Uterus (tissue), 4 donors: ENCODE data around the gene HM13. TPM values are rescaled to one million over a fixed set of nuclear protein-coding genes. Genes with fewer than 3 reads are reported as not detected.

Experiments used
- DNase-seq, 2 donors: peaks; one replicate each; pipeline ENCODE4 v3.0.0-alpha.2; 2019 to 2020
- H3K27ac ChIP-seq, 2 donors: fragments of 200-600 bp; sonication (generic); 1 replicate in 1 of 2; 2 replicates in 1 of 2; pipeline ENCODE4 v1.5.1; 2016 to 2018
- H3K27me3 ChIP-seq, 2 donors: fragments of 200-600 bp; sonication (generic); one replicate each; pipeline ENCODE4 v1.5.1; 2018 to 2019; ENCODE audit warnings: control low read depth in 1 of 2
- H3K36me3 ChIP-seq, 2 donors: fragments of 200-600 bp; sonication (generic); one replicate each; pipeline ENCODE4 v1.5.1; 2019; ENCODE audit warnings: control low read depth in 1 of 2
- H3K4me1 ChIP-seq, 2 donors: fragments of 200-600 bp; sonication (generic); one replicate each; pipeline ENCODE4 v1.5.1; 2018 to 2019; ENCODE audit warnings: control low read depth in 1 of 2
- H3K4me3 ChIP-seq, 2 donors: fragments of 200-600 bp; sonication (generic); 1 replicate in 1 of 2; 2 replicates in 1 of 2; pipeline ENCODE4 v1.5.1; 2018 to 2019; ENCODE audit warnings: mild to moderate bottlenecking in 1 of 2
- H3K9me3 ChIP-seq, 2 donors: fragments of 200-600 bp; sonication (generic); one replicate each; pipeline ENCODE4 v1.5.1; 2019; ENCODE audit warnings: control low read depth in 1 of 2
- CTCF ChIP-seq, 4 experiments: fragments of 200-600 bp in 2 of 4; fragments of 450-650 bp in 2 of 4; sonication (generic) in 2 of 4; IDR thresholded peaks; one replicate each; pipeline ENCODE4 v1.5.1; 2016 to 2019; ENCODE audit warnings: antibody characterized with exemption in 4 of 4, mild to moderate bottlenecking in 2 of 4, moderate library complexity in 1 of 4
- POLR2A ChIP-seq, 2 donors: fragments of 450-650 bp; IDR thresholded peaks; one replicate each; pipeline ENCODE4 v1.6.1; 2016; ENCODE audit warnings: antibody characterized with exemption in 2 of 2, mild to moderate bottlenecking in 1 of 2, moderate library complexity in 1 of 2
- intact Hi-C: fragments of 100-400 bp; cut with DNase I; formaldehyde crosslinking; loops from one replicate; pipeline ENCODE4 v1.15.1; 2023; ENCODE audit warnings: low total_unique reads
- total RNA-seq, 4 donors: library from RNA; depleted of rRNA in 3 of 4; stranded (reverse); fragments of >200 nt in 3 of 4; gene quantifications; one replicate each; pipeline versions ENCODE4 v1.1.0 to v1.2.4, GENCODE V29; 2014 to 2023
- donor health status: DM: yes; HTN: yes; CAD: no.

HM13 gene
- total RNA-seq, 4 donors from 2014 or later, result 40.7 to 147 (median 56.0) TPM

GRCh38 chr20:31523361-31524283 is 9.4 kb downstream of the HM13 start:
- intact Hi-C loops, result no loop called here
- Histone ChIP-seq H3K4me3 (no peak overlapping the region), H3K27me3 (no peaks in the 10 kb centered on the region), H3K4me1 (no peaks in the 10 kb centered on the region), H3K27ac (no peak overlapping the region), H3K36me3 (no peaks in the 10 kb centered on the region), H3K9me3 (no peaks in the 10 kb centered on the region)
- no peak for DNase-seq
- TF ChIP-seq CTCF (IDR thresholded peaks at IDR 0.05), result no peak

DNA sequence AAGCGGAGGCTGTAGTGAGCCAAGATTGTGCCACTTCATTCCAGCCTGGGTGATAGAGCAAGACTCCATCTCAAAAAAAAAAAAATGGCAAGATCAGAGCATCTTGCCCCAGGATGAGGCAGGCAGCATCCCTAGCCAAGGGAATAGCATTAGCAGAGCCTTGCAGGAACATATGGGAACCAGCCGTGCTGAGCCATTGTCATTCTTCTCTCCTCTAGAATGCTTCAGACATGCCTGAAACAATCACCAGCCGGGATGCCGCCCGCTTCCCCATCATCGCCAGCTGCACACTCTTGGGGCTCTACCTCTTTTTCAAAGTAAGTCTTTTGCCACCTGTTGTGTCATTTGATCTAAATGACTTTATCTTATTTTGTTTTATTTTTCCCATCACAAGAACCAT is 13.0 kb downstream of the HM13 start:
- no peak for DNase-seq
- Histone ChIP-seq H3K36me3 (no peaks in the 10 kb centered on the region), H3K4me3 (no peak overlapping the region), H3K4me1 (no peaks in the 10 kb centered on the region), H3K27ac (no peak overlapping the region), H3K9me3 (no peaks in the 10 kb centered on the region), H3K27me3 (no peaks in the 10 kb centered on the region)
- intact Hi-C loops, result no loop called here
- no peak for TF ChIP-seq CTCF (IDR thresholded peaks at IDR 0.05)
- TF ChIP-seq POLR2A (IDR thresholded peaks at IDR 0.05), result no peak

DNA sequence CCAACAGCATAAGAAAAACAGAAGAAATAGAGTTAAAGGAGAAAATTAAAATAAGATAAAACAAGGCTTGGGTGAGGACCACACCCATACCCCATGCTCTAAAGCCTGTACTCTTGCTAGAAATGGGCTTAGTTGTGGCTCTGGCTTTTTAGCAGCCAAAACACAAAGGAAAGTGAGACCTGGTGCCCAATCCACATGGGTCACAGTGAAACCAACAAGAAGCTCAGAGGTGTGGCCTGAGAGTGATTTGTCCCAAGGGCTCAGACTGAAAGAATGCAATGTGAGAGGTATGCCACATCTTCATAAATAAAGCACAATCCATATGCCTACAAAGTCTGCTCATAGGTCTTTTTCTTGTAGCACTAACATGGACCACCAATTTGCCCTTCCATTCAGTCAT is 21.1 kb downstream of the HM13 start:
- Histone ChIP-seq H3K36me3 (no peaks in the 10 kb centered on the region), H3K4me1 (no peaks in the 10 kb centered on the region), H3K9me3 (no peaks in the 10 kb centered on the region), H3K27me3 (no peaks in the 10 kb centered on the region), H3K4me3 (no peak overlapping the region), H3K27ac (no peak overlapping the region)
- DNase-seq, result no peak
- intact Hi-C loops, result no loop called here
- TF ChIP-seq POLR2A (IDR thresholded peaks at IDR 0.05), result no peak
- no peak for TF ChIP-seq CTCF (IDR thresholded peaks at IDR 0.05)

DNA sequence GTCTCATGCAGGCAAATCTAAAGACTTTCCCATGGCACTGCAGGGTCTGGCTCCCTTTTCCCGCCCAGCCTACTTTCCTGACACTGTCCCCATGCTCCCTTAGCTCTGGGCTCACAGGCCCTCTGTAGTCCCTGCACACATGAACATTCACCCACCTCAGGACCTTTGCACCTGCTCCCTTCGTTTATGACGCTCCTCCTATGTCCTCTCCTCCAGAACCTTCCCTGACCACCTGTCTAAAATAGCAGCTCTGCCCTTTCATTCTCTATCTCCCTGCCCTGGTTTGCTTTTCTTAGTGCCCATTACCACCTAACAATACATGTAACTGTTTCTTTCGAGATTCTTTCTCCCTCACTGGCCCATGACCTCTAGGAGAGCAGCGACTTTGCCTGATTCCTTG is 22.3 kb downstream of the HM13 start:
- Histone ChIP-seq H3K4me1 (no peaks in the 10 kb centered on the region), H3K36me3 (no peaks in the 10 kb centered on the region), H3K4me3 (no peak overlapping the region), H3K9me3 (no peaks in the 10 kb centered on the region), H3K27ac (no peak overlapping the region), H3K27me3 (no peaks in the 10 kb centered on the region)
- intact Hi-C loops, result no loop called here
- DNase-seq, result no peak
- TF ChIP-seq POLR2A (IDR thresholded peaks at IDR 0.05), result no peak
- no peak for TF ChIP-seq CTCF (IDR thresholded peaks at IDR 0.05)

DNA sequence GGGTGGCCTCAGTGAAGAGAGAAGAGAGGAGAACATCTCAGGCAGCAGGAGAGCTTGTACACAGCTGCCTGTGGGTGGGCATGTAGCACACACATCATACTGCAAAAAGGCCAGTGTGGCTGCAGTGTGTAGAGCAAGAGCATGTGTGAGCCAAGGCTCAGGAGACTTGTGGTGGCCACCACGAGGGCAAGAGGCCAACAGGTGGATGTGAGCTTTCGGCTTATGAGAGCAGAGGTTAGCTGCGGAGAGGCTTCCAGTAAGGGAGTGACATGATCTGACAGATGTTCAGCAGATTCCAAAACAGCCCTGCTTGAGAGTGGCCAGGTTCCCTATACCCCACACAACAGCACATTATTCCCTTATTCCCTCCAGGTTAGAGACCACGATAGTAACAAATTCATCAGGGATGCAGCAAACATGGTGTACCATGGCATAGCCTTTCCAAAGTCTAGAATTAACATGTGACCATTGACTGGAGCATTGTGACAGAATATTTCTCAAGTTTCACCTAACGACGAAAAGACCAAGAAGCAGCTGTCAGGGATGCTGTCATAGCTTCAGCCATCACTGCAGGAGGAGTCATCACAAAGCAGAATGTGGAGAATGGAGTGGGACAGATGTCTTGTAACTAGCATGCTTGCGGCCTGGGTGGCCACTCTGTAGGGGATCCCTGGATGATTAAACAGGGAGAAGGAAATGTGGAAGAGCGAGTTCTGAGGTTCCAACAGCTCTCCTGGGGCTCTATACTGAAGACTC is 23.1 kb downstream of the HM13 start:
- Histone ChIP-seq H3K4me3 (no peak overlapping the region), H3K4me1 (no peaks in the 10 kb centered on the region), H3K9me3 (no peaks in the 10 kb centered on the region), H3K27ac (no peak overlapping the region), H3K27me3 (no peaks in the 10 kb centered on the region), H3K36me3 (no peaks in the 10 kb centered on the region)
- intact Hi-C loops, result no loop called here
- no peak for DNase-seq
- TF ChIP-seq POLR2A (IDR thresholded peaks at IDR 0.05) (no peak), CTCF (IDR thresholded peaks at IDR 0.05) (no peak)
